NT2/D1 (cell line): ENCODE data around the gene RAB33B.

Experiments used
- DNase-seq: peaks from one replicate; pipeline ENCODE4 v3.0.0-alpha.2; 2011; ENCODE audit warnings: low read depth, low spot score
- H3K27me3 ChIP-seq: 2 replicates; pipeline ENCODE4 v1.6.0; 2011; ENCODE audit warnings: mild to moderate bottlenecking; ENCODE audit not compliant: insufficient read length, insufficient read depth
- H3K36me3 ChIP-seq: 2 replicates; pipeline ENCODE4 v1.6.1; 2011; ENCODE audit warnings: mild to moderate bottlenecking, low read length, mixed read lengths; ENCODE audit not compliant: insufficient read depth, insufficient read length
- H3K4me1 ChIP-seq: 2 replicates; pipeline ENCODE4 v1.5.1; 2011; ENCODE audit not compliant: insufficient read depth, insufficient read length
- H3K4me3 ChIP-seq: 2 replicates; pipeline ENCODE4 v1.5.1; 2011; ENCODE audit warnings: low read depth; ENCODE audit not compliant: insufficient read length
- H3K9ac ChIP-seq: 2 replicates; pipeline ENCODE4 v1.6.0; 2011; ENCODE audit warnings: low read depth; ENCODE audit not compliant: insufficient read length
- H3K9me3 ChIP-seq: 2 replicates; pipeline ENCODE4 v1.5.1; 2011; ENCODE audit warnings: mild to moderate bottlenecking, low read length; ENCODE audit not compliant: insufficient read depth
- SUZ12 ChIP-seq: IDR thresholded peaks from 2 replicates; pipeline ENCODE4 v1.6.1; 2011; ENCODE audit not compliant: insufficient read length, insufficient read depth; ENCODE audit errors: extremely low read depth
- YY1 ChIP-seq: IDR thresholded peaks from 2 replicates; pipeline ENCODE4 v1.6.1; 2011; ENCODE audit not compliant: insufficient read length, insufficient read depth
- ZNF274 ChIP-seq: IDR thresholded peaks from 2 replicates; pipeline ENCODE4 v1.6.1; 2011; ENCODE audit warnings: mild to moderate bottlenecking, low read depth, low read length

The RAB33B gene

DNA sequence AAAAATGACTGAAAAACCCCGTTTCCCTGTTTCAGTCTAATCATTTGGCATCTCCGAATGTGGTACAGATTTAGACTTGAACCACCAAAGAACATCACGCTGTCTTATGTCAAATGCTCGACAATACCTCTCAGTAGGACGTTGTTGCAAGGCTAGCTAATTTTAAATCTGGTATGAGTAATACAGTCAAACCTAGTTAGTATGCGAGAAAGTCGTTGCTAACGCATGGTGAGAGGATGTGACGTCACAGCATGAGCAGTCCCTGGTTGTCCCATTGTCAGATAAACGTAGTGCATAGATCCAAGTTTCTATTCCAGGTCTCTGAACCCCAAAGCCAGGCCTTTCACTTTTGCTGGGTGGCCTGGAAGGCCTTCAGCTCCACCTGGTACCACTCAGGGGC, 57.4 kb downstream of the RAB33B start:
- H3K9me3 ChIP-seq = no peaks in the 10 kb centered on the region
- TF ChIP-seq YY1 = no peak
- no peak for TF ChIP-seq ZNF274
- TF ChIP-seq SUZ12 = no peak
- H3K4me1 ChIP-seq = no peaks in the 10 kb centered on the region
- H3K9ac ChIP-seq = no peak overlapping the region
- no peak for DNase-seq
- H3K27me3 ChIP-seq = no peaks in the 10 kb centered on the region
- no peak overlapping the region for H3K4me3 ChIP-seq
- peaks cover 61% of the 10 kb centered on the region for H3K36me3 ChIP-seq

DNA sequence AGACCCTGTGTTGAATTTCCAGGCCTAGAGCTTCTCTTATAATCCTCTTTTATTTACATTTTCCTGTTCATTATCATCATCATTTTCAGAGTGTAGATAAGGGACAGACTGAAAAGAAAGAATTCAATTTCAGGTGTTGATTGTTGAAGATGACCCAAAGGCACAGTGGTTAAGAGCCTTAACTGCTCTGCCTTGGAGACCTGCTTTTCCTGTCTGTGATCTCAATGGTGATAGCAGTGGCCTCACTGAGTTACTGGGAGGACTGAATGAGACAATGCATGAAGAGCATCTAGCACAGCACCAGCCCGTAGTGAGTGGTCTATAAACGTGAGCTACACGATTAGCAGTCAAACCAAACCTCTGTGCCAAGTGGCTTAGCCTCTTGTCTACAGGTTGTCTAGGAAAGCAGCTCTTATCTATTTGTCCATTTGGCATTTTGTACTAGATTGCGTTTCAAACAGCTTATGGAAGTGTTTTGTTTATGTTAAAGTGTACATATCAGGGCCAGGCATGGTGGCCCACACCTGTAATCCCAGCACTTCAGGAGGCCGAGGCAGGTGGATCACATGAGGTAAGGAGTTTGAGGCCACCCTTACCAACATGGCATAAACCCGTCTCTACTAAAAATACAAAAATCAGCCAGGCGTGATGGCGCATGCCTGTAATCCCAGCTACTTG, 60.6 kb downstream of the RAB33B start:
- H3K36me3 ChIP-seq = peaks cover 57% of the 10 kb centered on the region
- no peak for DNase-seq
- H3K9ac ChIP-seq = no peak overlapping the region
- TF ChIP-seq ZNF274 (no peak), YY1 (no peak), SUZ12 (no peak)
- H3K4me3 ChIP-seq = no peak overlapping the region
- H3K4me1 ChIP-seq = no peaks in the 10 kb centered on the region
- no peaks in the 10 kb centered on the region for H3K27me3 ChIP-seq
- no peaks in the 10 kb centered on the region for H3K9me3 ChIP-seq

DNA sequence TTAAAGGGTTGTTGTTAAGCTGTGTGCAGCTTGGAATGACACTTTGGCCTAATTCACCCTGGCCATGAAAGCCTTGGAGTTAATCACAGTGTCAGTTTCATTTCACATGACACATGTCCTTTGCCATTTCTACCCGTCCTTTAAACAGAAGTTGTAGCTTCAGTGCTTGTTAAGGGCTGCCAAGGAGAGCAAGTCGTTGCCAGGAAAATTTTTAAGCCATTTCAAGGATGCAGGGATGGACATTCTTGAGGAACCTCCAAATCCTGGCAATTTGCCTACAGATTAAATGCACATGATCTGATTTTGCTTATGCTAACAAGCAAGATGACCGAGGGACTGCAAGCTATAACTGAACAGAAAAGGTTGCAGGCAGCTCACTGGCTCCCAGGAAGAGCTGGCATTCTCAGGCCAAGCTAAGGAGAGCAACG, 61.6 kb downstream of the RAB33B start:
- peaks cover 55% of the 10 kb centered on the region for H3K36me3 ChIP-seq
- TF ChIP-seq ZNF274 = no peak
- no peak for TF ChIP-seq YY1
- TF ChIP-seq SUZ12 = no peak
- H3K9ac ChIP-seq = no peak overlapping the region
- DNase-seq = no peak
- H3K9me3 ChIP-seq = no peaks in the 10 kb centered on the region
- no peaks in the 10 kb centered on the region for H3K27me3 ChIP-seq
- H3K4me3 ChIP-seq = no peak overlapping the region
- H3K4me1 ChIP-seq = no peaks in the 10 kb centered on the region

DNA sequence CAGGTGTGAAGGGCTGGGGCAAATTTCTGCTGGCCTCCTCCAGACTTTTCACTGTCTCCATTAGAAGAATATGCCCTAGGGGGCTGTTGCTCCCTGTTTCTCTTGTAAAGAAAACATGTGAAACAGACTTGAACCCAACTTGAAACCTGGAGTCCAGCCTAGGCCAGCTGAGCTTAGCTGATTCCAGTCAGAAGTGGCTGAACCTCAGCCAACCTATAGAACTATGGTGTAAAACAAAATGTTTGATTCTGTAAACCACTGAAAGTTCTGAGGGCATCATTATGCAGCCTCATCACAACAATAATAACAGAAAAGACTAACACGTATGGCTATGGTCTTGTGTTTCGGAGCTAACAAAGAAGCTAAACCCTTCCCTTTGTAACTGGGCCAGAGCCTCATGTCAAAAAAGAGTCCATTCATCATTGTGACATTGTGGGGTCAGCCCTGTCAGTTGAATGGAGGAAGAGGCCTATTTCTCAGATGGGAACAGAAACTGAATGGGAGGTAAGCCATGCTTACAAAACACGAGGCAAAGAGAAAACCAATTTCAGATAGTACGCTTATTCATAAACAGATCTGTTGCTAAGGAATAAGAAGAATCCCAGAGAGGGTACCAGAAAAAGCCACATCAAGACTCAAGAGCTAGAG, 68.0 kb downstream of the RAB33B start:
- Histone ChIP-seq H3K4me3 (no peak overlapping the region), H3K9ac (no peak overlapping the region), H3K9me3 (no peaks in the 10 kb centered on the region), H3K36me3 (peaks cover 47% of the 10 kb centered on the region), H3K4me1 (no peaks in the 10 kb centered on the region), H3K27me3 (no peaks in the 10 kb centered on the region)
- TF ChIP-seq ZNF274 = no peak
- no peak for TF ChIP-seq SUZ12
- no peak for TF ChIP-seq YY1
- no peak for DNase-seq

DNA sequence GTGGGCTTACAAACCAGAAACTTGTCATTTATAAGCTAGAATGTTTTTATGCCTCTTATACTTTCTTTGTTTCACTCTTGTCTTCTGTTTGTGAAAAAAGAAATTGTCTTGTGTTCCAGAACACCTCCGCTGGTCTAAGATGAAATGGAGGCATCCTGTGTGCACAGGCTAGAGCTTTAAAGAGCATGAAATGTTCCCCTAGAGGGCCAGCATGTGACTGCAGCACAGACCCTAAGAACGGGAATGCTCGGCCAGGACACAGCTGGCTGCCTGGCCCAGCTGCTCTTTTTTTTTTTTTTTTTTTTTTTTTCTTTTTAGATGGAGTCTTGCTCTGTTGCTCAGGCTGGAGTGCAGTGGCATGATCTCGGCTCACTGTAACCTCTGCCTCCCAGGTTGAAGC, 68.5 kb downstream of the RAB33B start:
- no peak overlapping the region for H3K9ac ChIP-seq
- no peaks in the 10 kb centered on the region for H3K4me1 ChIP-seq
- H3K27me3 ChIP-seq = no peaks in the 10 kb centered on the region
- H3K36me3 ChIP-seq = peaks cover 53% of the 10 kb centered on the region
- H3K9me3 ChIP-seq = no peaks in the 10 kb centered on the region
- no peak for TF ChIP-seq ZNF274
- TF ChIP-seq YY1 = no peak
- TF ChIP-seq SUZ12 = no peak
- H3K4me3 ChIP-seq = no peak overlapping the region
- DNase-seq = no peak

DNA sequence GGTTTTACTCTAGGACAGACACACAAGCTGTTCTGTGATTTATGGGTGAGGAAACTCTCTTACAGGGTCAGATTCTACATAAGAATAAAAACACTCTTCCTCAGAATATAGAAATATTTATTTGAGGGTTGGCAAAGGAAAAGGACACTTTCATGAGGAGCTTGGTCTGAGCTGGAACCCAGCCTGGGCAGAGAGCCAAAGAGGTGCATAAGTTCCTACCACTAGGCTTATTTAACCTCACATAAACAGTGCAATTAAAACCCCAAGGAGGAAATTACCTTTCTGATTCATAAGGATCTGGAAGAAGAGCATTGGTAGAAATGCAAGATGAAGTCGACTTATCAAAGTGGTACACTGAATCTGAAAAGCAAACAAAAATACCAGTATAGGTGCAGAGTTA, 69.2 kb downstream of the RAB33B start:
- no peaks in the 10 kb centered on the region for H3K4me1 ChIP-seq
- TF ChIP-seq YY1 (no peak), ZNF274 (no peak), SUZ12 (no peak)
- no peak overlapping the region for H3K4me3 ChIP-seq
- no peaks in the 10 kb centered on the region for H3K9me3 ChIP-seq
- H3K9ac ChIP-seq = no peak overlapping the region
- peaks cover 54% of the 10 kb centered on the region for H3K36me3 ChIP-seq
- H3K27me3 ChIP-seq = no peaks in the 10 kb centered on the region
- no peak for DNase-seq

DNA sequence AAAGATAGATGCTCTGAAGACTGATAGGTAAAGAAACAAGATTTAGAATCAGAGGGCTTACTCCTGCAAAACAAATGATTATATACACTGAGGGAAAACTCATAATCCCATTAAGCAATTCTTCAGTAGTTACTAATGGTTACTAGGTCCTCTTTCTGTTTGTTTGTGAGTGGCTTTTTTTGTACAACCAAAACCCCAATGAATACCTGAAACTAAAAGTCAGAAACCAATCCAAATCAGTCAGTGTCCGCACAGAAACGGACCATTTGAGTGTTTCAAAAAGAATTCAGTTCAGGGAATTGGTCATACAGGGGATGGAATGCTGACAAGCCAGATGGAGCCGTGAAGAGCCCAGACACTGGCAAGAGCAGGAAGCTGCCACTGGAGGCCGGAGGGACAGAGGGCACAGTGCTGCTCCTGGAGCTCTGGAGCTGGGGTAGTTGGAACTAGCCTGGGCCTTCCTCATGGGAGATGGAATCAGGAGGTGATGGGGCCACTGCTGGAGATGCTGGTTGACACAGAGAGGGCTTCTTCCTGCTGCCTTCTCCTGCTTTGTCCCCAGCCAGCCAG, 70.2 kb downstream of the RAB33B start:
- Histone ChIP-seq H3K4me1 (no peaks in the 10 kb centered on the region), H3K9me3 (no peaks in the 10 kb centered on the region), H3K36me3 (peaks cover 56% of the 10 kb centered on the region), H3K9ac (no peak overlapping the region), H3K27me3 (no peaks in the 10 kb centered on the region), H3K4me3 (no peak overlapping the region)
- TF ChIP-seq SUZ12 = no peak
- TF ChIP-seq ZNF274 = no peak
- no peak for DNase-seq
